GM12878 (cell line): ENCODE data around the gene CCDC141. TPM values are rescaled to one million over a fixed set of nuclear protein-coding genes. Genes with fewer than 3 reads are reported as not detected.

Experiments
- ATAC-seq: fragments of 200-7000 bp; cut with Tn5 transposase; 3 replicates; pipeline ENCODE4 v1.9.1; 2020; ENCODE audit warnings: mild to moderate bottlenecking, moderate library complexity
- BruUV-seq: library from RNA; stranded (reverse); fragments of 400-500 nt; replicated peaks from 2 replicates; lab custom pipeline; 2021; lab: Mats Ljungman, UMichigan
- CTCF ChIA-PET: fragments of 300-600 bp; sonication (Branson Sonifier 250); formaldehyde crosslinking; extraction: SDS; loops from one replicate; lab custom pipeline; 2021; ENCODE audit warnings: inconsistent platforms; lab: Yijun Ruan, JAX
- POLR2A ChIA-PET: fragments of 350-600 bp; formaldehyde crosslinking; extraction: SDS; loops from one replicate; lab custom pipeline; 2021; ENCODE audit warnings: inconsistent platforms; lab: Charles Lee
- RAD21 ChIA-PET: fragments of 300-600 bp; sonication (Branson Sonifier 250); formaldehyde crosslinking; loops from one replicate; lab custom pipeline; 2023; ENCODE audit warnings: antibody characterized with exemption; ENCODE audit not compliant: unreplicated experiment; lab: Charles Lee
- SMC1A ChIA-PET: fragments of 300-600 bp; sonication (Branson Sonifier 250); formaldehyde crosslinking; loops from one replicate; lab custom pipeline; 2023; ENCODE audit not compliant: unreplicated experiment, uncharacterized antibody; lab: Charles Lee
- DNase-seq: peaks from one replicate; pipeline ENCODE4 v3.0.0-alpha.2; 2011; ENCODE audit warnings: low read depth, low spot score
- FAIRE-seq: peaks from 3 replicates; lab custom pipeline; 2011; peaks lifted over from hg19 to GRCh38; lab: Jason Lieb, UNC
- H2AFZ ChIP-seq: 2 replicates; pipeline ENCODE4 v1.6.0; 2011; ENCODE audit warnings: low read depth, low read length, control low read depth; ENCODE audit not compliant: control insufficient read depth
- H3K27ac ChIP-seq: 2 replicates; pipeline ENCODE4 v1.5.1; 2011; ENCODE audit warnings: control low read depth; ENCODE audit not compliant: control insufficient read depth, insufficient read depth
- H3K27me3 ChIP-seq, 2 experiments: replicated peaks in 1 of 2; 2 replicates each; pipeline versions ENCODE4 v1.6.0 to v1.6.1; 2011; ENCODE audit warnings: low read length in 1 of 2; ENCODE audit not compliant: control insufficient read depth in 2 of 2, insufficient read depth in 2 of 2
- H3K36me3 ChIP-seq, 2 experiments: 2 replicates each; pipeline ENCODE4 v1.5.1; 2011; ENCODE audit warnings: low read length in 1 of 2; ENCODE audit not compliant: control insufficient read depth in 2 of 2, insufficient read depth in 2 of 2
- H3K4me1 ChIP-seq: 2 replicates; pipeline ENCODE4 v1.6.1; 2011; ENCODE audit warnings: mild to moderate bottlenecking, low read length, moderate library complexity, mixed read lengths; ENCODE audit not compliant: control insufficient read depth, insufficient read depth
- H3K4me2 ChIP-seq: 2 replicates; pipeline ENCODE4 v1.6.0; 2011; ENCODE audit warnings: control low read depth; ENCODE audit not compliant: control insufficient read depth, insufficient read depth
- H3K4me3 ChIP-seq: fragments of 200-600 bp; sonication (generic); 2 replicates; pipeline ENCODE4 v1.5.1; 2016
- H3K79me2 ChIP-seq: 2 replicates; pipeline ENCODE4 v1.6.0; 2011; ENCODE audit warnings: low read length; ENCODE audit not compliant: control insufficient read depth, insufficient read depth
- H3K9ac ChIP-seq: 2 replicates; pipeline ENCODE4 v1.8.0; 2011; ENCODE audit warnings: low read length, control low read depth, mixed read lengths; ENCODE audit not compliant: control insufficient read depth, insufficient read depth
- H3K9me3 ChIP-seq: replicated peaks from 3 replicates; pipeline ENCODE4 v1.5.1; 2011; ENCODE audit warnings: mild to moderate bottlenecking, low read length; ENCODE audit not compliant: control insufficient read depth, insufficient read depth
- H4K20me1 ChIP-seq: 2 replicates; pipeline ENCODE4 v1.6.0; 2011; ENCODE audit not compliant: control insufficient read depth, insufficient read depth
- BHLHE40 ChIP-seq, 2 experiments: fragments of 450-650 bp in 1 of 2; IDR thresholded peaks; 2 replicates each; pipeline ENCODE4 v1.6.1; 2011 to 2017; ENCODE audit warnings: low read depth in 2 of 2, borderline replicate concordance in 1 of 2, improper control_type of control experiment in 1 of 2, low read length in 1 of 2, mild to moderate bottlenecking in 1 of 2
- CBFB ChIP-seq: IDR thresholded peaks from 2 replicates; pipeline ENCODE4 v1.6.1; 2016; ENCODE audit warnings: antibody characterized with exemption, low read depth
- HCFC1 ChIP-seq: fragments of 150-350 bp; IDR thresholded peaks from 2 replicates; pipeline ENCODE4 v1.6.1; 2014; ENCODE audit warnings: low read length
- JUNB ChIP-seq: IDR thresholded peaks from 2 replicates; pipeline ENCODE4 v1.6.1; 2016; ENCODE audit warnings: antibody characterized with exemption, mild to moderate bottlenecking
- POLR2A ChIP-seq: IDR thresholded peaks from 2 replicates; pipeline ENCODE4 v1.6.1; 2011; ENCODE audit warnings: low read depth, mild to moderate bottlenecking, low read length
- SREBF1 ChIP-seq: IDR thresholded peaks from 2 replicates; pipeline ENCODE4 v1.6.1; 2012; ENCODE audit warnings: mild to moderate bottlenecking, low read length
- SREBF2 ChIP-seq: IDR thresholded peaks from 2 replicates; pipeline ENCODE4 v1.6.1; 2012; ENCODE audit warnings: mild to moderate bottlenecking, low read length
- SRF ChIP-seq, 2 experiments: IDR thresholded peaks; 2 replicates each; pipeline ENCODE4 v1.6.1; 2011; ENCODE audit warnings: low read depth in 2 of 2, low read length in 2 of 2, mild to moderate bottlenecking in 1 of 2, moderate library complexity in 1 of 2
- TARDBP ChIP-seq: IDR thresholded peaks from 2 replicates; pipeline ENCODE4 v1.6.1; 2016; ENCODE audit warnings: borderline replicate concordance
- TCF12 ChIP-seq: IDR thresholded peaks from 2 replicates; pipeline ENCODE4 v1.6.1; 2011; ENCODE audit warnings: low read depth, mild to moderate bottlenecking, low read length
- YBX1 ChIP-seq: fragments of 450-650 bp; IDR thresholded peaks from 2 replicates; pipeline ENCODE4 v1.6.1; 2016; ENCODE audit warnings: antibody characterized with exemption
- ZNF217 ChIP-seq: fragments of 450-650 bp; IDR thresholded peaks from 2 replicates; pipeline ENCODE4 v1.6.1; 2017; ENCODE audit warnings: antibody characterized with exemption, mild to moderate bottlenecking
- ZZZ3 ChIP-seq: IDR thresholded peaks from 2 replicates; pipeline ENCODE4 v1.6.1; 2011; ENCODE audit warnings: low read depth; ENCODE audit not compliant: control insufficient read depth, insufficient read length
- WGBS: methylation state at CpG from one replicate; pipeline ENCODE4 v1.1.6; 2016; ENCODE audit warnings: low lambda C conversion rate; ENCODE audit not compliant: insufficient replicate concordance, insufficient coverage; ENCODE audit errors: missing lambda C conversion rate; 5-methylcytosine and 5-hydroxymethylcytosine counted together
- in situ Hi-C: fragments of 300-500 bp; cut with MboI; formaldehyde crosslinking; loops from 9 replicates; pipeline ENCODE4 v1.14.3; 2018; ENCODE audit warnings: mixed read lengths
- intact Hi-C: fragments of 100-400 bp; cut with micrococcal nuclease; formaldehyde crosslinking; loops from one replicate; pipeline ENCODE4 v1.14.2; 2022; ENCODE audit not compliant: unreplicated experiment
- polyA plus RNA-seq, 11 experiments: library from polyadenylated mRNA; depleted of rRNA in 4 of 11; unstranded in 6 of 11; stranded (reverse) in 5 of 11; fragments of >200 nt; fragmentation: Nextera tagmentation in 4 of 11; fragmentation: Illumina TruSeq in 1 of 11; extraction: Ambion mirVana in 4 of 11; extraction: Trizol in 1 of 11; gene quantifications; 1 replicate in 1 of 11; 2 replicates in 10 of 11; pipeline versions ENCODE4 v1.2.1 to v1.2.3, GENCODE V29; 2011 to 2016; ENCODE audit warnings: inconsistent platforms in 2 of 11, missing spikeins in 2 of 11, low read depth in 1 of 11
- total RNA-seq, 4 experiments: library from RNA; depleted of rRNA in 3 of 4; stranded (reverse); fragments of >200 nt in 3 of 4; fragmentation: Illumina TruSeq in 1 of 4; extraction: Trizol in 1 of 4; gene quantifications; 2 replicates each; pipeline versions ENCODE4 v1.2.1 to v1.2.3, GENCODE V29; 2013 to 2021
- TF ChIP-seq, protein P1 (sequence below): IDR thresholded peaks from 2 replicates; pipeline ENCODE4 v1.6.1; 2012; ENCODE audit warnings: low read depth, low read length, improper control_type of control experiment
- TF ChIP-seq, protein P2 (sequence below): fragments of 450-650 bp; IDR thresholded peaks from 2 replicates; pipeline ENCODE4 v1.6.1; 2017; ENCODE audit warnings: antibody characterized with exemption, mild to moderate bottlenecking, moderate library complexity
- TF ChIP-seq, protein P3 (sequence below): fragments of 450-650 bp; IDR thresholded peaks from 2 replicates; pipeline ENCODE4 v1.6.1; 2016; ENCODE audit warnings: mild to moderate bottlenecking, moderate library complexity, borderline replicate concordance

CCDC141 gene
- total and polyA plus RNA-seq, 10 of the 15 experiments (the other 5 are each of a cell fraction or from before 2014, with no cell fraction given): 0.84 to 12.5 (median 3.6) TPM

DNA sequence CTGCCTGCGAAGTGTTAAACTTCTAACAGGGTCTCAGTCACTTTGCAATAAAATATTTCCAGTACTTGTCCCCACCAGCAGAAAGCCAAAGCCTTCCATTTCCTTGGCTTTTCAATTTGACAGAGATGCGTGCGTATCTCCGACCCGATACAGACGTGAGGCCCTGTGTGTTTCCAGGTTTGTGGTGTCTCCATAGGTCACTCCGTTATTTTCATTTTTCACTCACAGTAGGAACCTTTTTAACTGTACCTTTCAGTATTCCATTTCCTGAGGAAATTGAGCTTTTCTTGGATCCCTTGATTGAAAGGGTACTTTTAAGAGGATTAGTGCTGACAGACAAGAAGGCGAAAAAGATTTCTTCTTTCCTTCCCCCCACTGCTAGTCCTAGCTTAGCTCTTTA is 126.4 kb downstream of the CCDC141 start:
- peaks cover 13% of the 10 kb centered on the region for H3K4me1 ChIP-seq
- FAIRE-seq (no peak), DNase-seq (no peak), ATAC-seq (no peak)
- RAD21 ChIA-PET: no interaction called here
- no peaks in the 10 kb centered on the region for H4K20me1 ChIP-seq
- H3K27me3 ChIP-seq: no peaks in the 10 kb centered on the region
- H3K36me3 ChIP-seq: no peaks in the 10 kb centered on the region
- no peak overlapping the region for H3K4me2 ChIP-seq
- no peak overlapping the region for H3K4me3 ChIP-seq
- H2AFZ ChIP-seq: no peak overlapping the region
- H3K9ac ChIP-seq: no peak overlapping the region
- SMC1A ChIA-PET: interaction anchor here (0.9 to 1.5 kb wide), 5 partner anchors 9 to 161 kb away, joined by 3 to 4 read pairs (median 3); no protein-coding TSS in a partner anchor
- CTCF ChIA-PET: interaction anchor here (0.7 to 2.6 kb wide), 5 partner anchors 8 to 206 kb away, joined by 3 to 7 read pairs (median 6); no protein-coding TSS in a partner anchor
- 96% methylated on average over 8 of the region's 8 CpGs for WGBS
- intact Hi-C loops: no loop called here
- in situ Hi-C loops: no loop called here
- TF ChIP-seq ZZZ3: no peak
- TF ChIP-seq, protein P1, sequence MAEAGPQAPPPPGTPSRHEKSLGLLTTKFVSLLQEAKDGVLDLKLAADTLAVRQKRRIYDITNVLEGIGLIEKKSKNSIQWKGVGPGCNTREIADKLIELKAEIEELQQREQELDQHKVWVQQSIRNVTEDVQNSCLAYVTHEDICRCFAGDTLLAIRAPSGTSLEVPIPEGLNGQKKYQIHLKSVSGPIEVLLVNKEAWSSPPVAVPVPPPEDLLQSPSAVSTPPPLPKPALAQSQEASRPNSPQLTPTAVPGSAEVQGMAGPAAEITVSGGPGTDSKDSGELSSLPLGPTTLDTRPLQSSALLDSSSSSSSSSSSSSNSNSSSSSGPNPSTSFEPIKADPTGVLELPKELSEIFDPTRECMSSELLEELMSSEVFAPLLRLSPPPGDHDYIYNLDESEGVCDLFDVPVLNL: no peak
- no peak for TF ChIP-seq POLR2A
- TF ChIP-seq BHLHE40 (IDR thresholded peaks at IDR 0.05; ENCODE audit: borderline replicate concordance in 1 of 2, low read depth in 2 of 2, low read length in 1 of 2): no peak
- TF ChIP-seq HCFC1: no peak
- TF ChIP-seq, protein P2, sequence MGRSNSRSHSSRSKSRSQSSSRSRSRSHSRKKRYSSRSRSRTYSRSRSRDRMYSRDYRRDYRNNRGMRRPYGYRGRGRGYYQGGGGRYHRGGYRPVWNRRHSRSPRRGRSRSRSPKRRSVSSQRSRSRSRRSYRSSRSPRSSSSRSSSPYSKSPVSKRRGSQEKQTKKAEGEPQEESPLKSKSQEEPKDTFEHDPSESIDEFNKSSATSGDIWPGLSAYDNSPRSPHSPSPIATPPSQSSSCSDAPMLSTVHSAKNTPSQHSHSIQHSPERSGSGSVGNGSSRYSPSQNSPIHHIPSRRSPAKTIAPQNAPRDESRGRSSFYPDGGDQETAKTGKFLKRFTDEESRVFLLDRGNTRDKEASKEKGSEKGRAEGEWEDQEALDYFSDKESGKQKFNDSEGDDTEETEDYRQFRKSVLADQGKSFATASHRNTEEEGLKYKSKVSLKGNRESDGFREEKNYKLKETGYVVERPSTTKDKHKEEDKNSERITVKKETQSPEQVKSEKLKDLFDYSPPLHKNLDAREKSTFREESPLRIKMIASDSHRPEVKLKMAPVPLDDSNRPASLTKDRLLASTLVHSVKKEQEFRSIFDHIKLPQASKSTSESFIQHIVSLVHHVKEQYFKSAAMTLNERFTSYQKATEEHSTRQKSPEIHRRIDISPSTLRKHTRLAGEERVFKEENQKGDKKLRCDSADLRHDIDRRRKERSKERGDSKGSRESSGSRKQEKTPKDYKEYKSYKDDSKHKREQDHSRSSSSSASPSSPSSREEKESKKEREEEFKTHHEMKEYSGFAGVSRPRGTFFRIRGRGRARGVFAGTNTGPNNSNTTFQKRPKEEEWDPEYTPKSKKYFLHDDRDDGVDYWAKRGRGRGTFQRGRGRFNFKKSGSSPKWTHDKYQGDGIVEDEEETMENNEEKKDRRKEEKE: no peak
- TF ChIP-seq CBFB: no peak
- TF ChIP-seq JUNB: no peak
- TF ChIP-seq TARDBP: no peak
- TF ChIP-seq SREBF2: no peak
- no peak for TF ChIP-seq YBX1
- TF ChIP-seq SREBF1: no peak
- TF ChIP-seq ZNF217: no peak
- no peak for TF ChIP-seq SRF (IDR thresholded peaks at IDR 0.05; ENCODE audit: low read depth in 2 of 2, low read length in 2 of 2)
- TF ChIP-seq TCF12: no peak
- TF ChIP-seq, protein P3, sequence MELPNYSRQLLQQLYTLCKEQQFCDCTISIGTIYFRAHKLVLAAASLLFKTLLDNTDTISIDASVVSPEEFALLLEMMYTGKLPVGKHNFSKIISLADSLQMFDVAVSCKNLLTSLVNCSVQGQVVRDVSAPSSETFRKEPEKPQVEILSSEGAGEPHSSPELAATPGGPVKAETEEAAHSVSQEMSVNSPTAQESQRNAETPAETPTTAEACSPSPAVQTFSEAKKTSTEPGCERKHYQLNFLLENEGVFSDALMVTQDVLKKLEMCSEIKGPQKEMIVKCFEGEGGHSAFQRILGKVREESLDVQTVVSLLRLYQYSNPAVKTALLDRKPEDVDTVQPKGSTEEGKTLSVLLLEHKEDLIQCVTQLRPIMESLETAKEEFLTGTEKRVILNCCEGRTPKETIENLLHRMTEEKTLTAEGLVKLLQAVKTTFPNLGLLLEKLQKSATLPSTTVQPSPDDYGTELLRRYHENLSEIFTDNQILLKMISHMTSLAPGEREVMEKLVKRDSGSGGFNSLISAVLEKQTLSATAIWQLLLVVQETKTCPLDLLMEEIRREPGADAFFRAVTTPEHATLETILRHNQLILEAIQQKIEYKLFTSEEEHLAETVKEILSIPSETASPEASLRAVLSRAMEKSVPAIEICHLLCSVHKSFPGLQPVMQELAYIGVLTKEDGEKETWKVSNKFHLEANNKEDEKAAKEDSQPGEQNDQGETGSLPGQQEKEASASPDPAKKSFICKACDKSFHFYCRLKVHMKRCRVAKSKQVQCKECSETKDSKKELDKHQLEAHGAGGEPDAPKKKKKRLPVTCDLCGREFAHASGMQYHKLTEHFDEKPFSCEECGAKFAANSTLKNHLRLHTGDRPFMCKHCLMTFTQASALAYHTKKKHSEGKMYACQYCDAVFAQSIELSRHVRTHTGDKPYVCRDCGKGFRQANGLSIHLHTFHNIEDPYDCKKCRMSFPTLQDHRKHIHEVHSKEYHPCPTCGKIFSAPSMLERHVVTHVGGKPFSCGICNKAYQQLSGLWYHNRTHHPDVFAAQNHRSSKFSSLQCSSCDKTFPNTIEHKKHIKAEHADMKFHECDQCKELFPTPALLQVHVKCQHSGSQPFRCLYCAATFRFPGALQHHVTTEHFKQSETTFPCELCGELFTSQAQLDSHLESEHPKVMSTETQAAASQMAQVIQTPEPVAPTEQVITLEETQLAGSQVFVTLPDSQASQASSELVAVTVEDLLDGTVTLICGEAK: no peak
- POLR2A ChIA-PET: interaction anchor here (0.9 kb wide), 1 partner anchor 128 kb away, joined by 3 read pairs; no protein-coding TSS in a partner anchor
- no peaks in the 10 kb centered on the region for H3K79me2 ChIP-seq
- H3K27ac ChIP-seq: no peak overlapping the region
- H3K9me3 ChIP-seq: no peaks in the 10 kb centered on the region
- no TSS peak for BruUV-seq
